AG04449 (cell line): ENCODE measurements around the gene FAM89B.

Experiments used
- CTCF ChIA-PET: fragments of 350-600 bp; formaldehyde crosslinking; extraction: SDS; loops from one replicate; lab custom pipeline; 2021; ENCODE audit warnings: antibody characterized with exemption; lab: Yijun Ruan, JAX
- POLR2A ChIA-PET: fragments of 400-600, 350-600 bp; formaldehyde crosslinking; extraction: SDS; loops from one replicate; lab custom pipeline; 2020; ENCODE audit warnings: antibody characterized with exemption, inconsistent platforms; lab: Yijun Ruan, JAX
- DNase-seq: peaks from one replicate; pipeline ENCODE4 v3.0.0-alpha.2; 2010; ENCODE audit warnings: low read depth, low spot score
- H3K4me3 ChIP-seq: 2 replicates; pipeline ENCODE4 v1.5.1; 2011; ENCODE audit warnings: low read depth, mild to moderate bottlenecking, control low read depth, low read length
- TF ChIP-seq, protein P1 (sequence below): IDR thresholded peaks from one replicate; pipeline ENCODE4 v1.5.1; 2011; ENCODE audit warnings: mild to moderate bottlenecking, moderate library complexity, low read length, control low read depth, inconsistent platforms; ENCODE audit not compliant: insufficient read depth; ENCODE audit errors: missing control alignments

Gene FAM89B

GRCh38 chr11:65578134-65578533, 5.8 kb downstream of the FAM89B start:
- H3K4me3 ChIP-seq, result no peak overlapping the region
- ChIA-PET POLR2A (interaction anchor here (0.5 to 2.8 kb wide), 3 partner anchors 9 to 61 kb away, joined by 3 to 18 read pairs (median 4); partner anchors contain the start of gene KCNK7), CTCF (interaction anchor here (3.9 to 5.3 kb wide), 3 partner anchors 8 to 37 kb away, joined by 34 to 60 read pairs (median 46); partner anchors contain the start of gene KCNK7)
- TF ChIP-seq, protein P1, sequence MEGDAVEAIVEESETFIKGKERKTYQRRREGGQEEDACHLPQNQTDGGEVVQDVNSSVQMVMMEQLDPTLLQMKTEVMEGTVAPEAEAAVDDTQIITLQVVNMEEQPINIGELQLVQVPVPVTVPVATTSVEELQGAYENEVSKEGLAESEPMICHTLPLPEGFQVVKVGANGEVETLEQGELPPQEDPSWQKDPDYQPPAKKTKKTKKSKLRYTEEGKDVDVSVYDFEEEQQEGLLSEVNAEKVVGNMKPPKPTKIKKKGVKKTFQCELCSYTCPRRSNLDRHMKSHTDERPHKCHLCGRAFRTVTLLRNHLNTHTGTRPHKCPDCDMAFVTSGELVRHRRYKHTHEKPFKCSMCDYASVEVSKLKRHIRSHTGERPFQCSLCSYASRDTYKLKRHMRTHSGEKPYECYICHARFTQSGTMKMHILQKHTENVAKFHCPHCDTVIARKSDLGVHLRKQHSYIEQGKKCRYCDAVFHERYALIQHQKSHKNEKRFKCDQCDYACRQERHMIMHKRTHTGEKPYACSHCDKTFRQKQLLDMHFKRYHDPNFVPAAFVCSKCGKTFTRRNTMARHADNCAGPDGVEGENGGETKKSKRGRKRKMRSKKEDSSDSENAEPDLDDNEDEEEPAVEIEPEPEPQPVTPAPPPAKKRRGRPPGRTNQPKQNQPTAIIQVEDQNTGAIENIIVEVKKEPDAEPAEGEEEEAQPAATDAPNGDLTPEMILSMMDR, result no peak
- DNase-seq, result no peak

DNA sequence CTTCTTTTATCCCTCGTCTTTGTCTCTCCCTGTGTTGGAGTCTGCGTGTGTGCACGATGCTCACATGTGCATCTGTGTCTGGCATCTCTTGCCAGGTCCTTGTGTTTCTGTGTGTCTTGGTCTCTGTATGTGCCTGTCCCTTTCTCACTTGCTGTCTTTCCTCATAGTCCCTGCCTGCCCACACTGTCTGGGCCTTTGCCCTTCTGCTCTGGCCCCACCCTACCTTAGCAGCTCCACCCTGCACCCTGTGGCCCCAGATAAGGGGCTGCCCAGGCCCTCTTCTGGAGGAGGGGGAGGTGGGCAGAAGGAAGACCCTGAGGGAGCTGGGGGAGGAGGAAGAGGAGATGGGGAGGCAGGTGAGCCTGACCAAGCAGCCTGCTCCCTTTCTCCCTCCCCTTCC, 6.3 kb downstream of the FAM89B start:
- POLR2A ChIA-PET, result interaction anchor here (0.5 to 0.8 kb wide), 2 partner anchors 17 to 60 kb away, joined by 3 to 4 read pairs; partner anchors contain the start of gene KCNK7
- TF ChIP-seq, protein P1, result no peak
- no peak overlapping the region for H3K4me3 ChIP-seq
- CTCF ChIA-PET, result interaction anchor here (0.7 to 5.3 kb wide), 3 partner anchors 9 to 37 kb away, joined by 5 to 60 read pairs (median 34); partner anchors contain the start of gene KCNK7
- no peak for DNase-seq

GRCh38 chr11:65579291-65579690, 7.0 kb downstream of the FAM89B start:
- TF ChIP-seq, protein P1, result no peak
- no peak overlapping the region for H3K4me3 ChIP-seq
- no peak for DNase-seq
- CTCF ChIA-PET, result interaction anchor here (0.7 to 5.3 kb wide), 3 partner anchors 8 to 38 kb away, joined by 5 to 60 read pairs (median 34); partner anchors contain the start of gene KCNK7
- POLR2A ChIA-PET, result no interaction called here

- no peak for DNase-seq
- ChIA-PET CTCF (interaction anchor here (1.3 to 6.8 kb wide), 2 partner anchors 10 to 14 kb away, joined by 3 to 60 read pairs; no protein-coding TSS in a partner anchor), POLR2A (no interaction called here)
- no peak overlapping the region for H3K4me3 ChIP-seq
- TF ChIP-seq, protein P1, result no peak
Observed at GRCh38 chr11:65580031-65580692, 7.8 kb downstream of the FAM89B start.

DNA sequence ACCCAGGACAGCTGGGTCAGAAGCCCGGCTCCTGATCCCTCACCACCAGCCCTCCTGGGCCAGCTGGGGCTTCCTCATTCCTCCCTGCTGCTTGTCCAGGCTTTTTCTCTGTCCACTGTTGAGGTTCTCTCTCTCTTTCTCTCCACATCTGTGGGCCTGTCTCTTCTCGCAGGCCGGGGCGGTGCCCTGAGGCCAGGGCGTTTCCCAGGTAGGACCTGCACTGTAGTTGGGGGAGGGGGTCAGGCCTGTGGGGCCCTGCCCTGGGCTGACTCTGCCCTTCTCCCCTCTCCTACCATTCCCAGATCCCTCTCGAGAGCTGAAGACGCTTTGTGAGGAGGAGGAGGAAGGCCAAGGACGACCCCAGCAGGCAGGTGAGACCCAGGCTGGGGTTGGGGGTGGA, 8.4 kb downstream of the FAM89B start:
- no peak for DNase-seq
- POLR2A ChIA-PET, result no interaction called here
- CTCF ChIA-PET, result interaction anchor here (1.3 to 6.8 kb wide), 3 partner anchors 9 to 13 kb away, joined by 3 to 60 read pairs (median 4); no protein-coding TSS in a partner anchor
- no peak overlapping the region for H3K4me3 ChIP-seq
- TF ChIP-seq, protein P1, result no peak

DNA sequence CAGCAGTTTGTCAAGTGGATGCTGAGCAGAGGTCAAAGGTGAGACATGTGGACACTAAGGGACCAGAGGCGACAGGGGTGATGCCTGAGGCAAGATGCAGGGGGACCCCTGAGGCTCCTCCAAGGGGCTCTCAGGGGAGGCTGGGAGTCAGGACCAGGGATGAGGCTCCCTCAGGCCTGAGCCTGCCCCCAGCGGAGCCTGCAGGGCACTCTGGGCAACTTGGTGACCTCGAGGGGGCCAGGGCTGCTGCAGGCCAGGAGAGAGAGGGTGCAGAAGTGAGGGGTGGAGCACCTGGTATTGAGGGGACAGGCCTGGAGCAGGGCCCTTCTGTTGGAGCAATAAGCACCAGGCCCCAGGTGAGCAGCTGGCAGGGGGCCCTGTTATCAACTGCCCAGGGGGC, 9.6 kb downstream of the FAM89B start:
- POLR2A ChIA-PET, result no interaction called here
- CTCF ChIA-PET, result interaction anchor here (0.9 to 6.8 kb wide), 3 partner anchors 8 to 12 kb away, joined by 3 to 60 read pairs (median 4); no protein-coding TSS in a partner anchor
- TF ChIP-seq, protein P1, result no peak
- no peak overlapping the region for H3K4me3 ChIP-seq
- no peak for DNase-seq
